GM23338 (cell line): ENCODE results near the gene MIEF2. TPM values are rescaled to one million over a fixed set of nuclear protein-coding genes. Genes with fewer than 3 reads are reported as not detected.

Experiments
- ATAC-seq: fragments of 200-7000 bp; cut with Tn5 transposase; 3 replicates; pipeline ENCODE4 v1.9.1; 2020
- DNase-seq: peaks from one replicate; pipeline ENCODE4 v3.0.0-alpha.2; 2015; ENCODE audit warnings: low spot score
- H2AFZ ChIP-seq: fragments of 200-600 bp; sonication (generic); 2 replicates; pipeline ENCODE4 v1.8.0; 2016; ENCODE audit warnings: antibody characterized with exemption, mild to moderate bottlenecking, moderate library complexity
- H3F3A ChIP-seq: fragments of 200-600 bp; sonication (generic); replicated peaks from 2 replicates; pipeline ENCODE4 v1.8.0; 2017; ENCODE audit warnings: antibody characterized with exemption, mixed run types, low read depth
- H3K27ac ChIP-seq: fragments of 200-600 bp; sonication (generic); 2 replicates; pipeline ENCODE4 v1.6.1; 2016; ENCODE audit warnings: low read depth
- H3K27me3 ChIP-seq: fragments of 200-600 bp; sonication (generic); 2 replicates; pipeline ENCODE4 v1.8.0; 2016; ENCODE audit warnings: mild to moderate bottlenecking, mixed run types, moderate library complexity; ENCODE audit not compliant: insufficient read depth
- H3K36me3 ChIP-seq: fragments of 200-600 bp; sonication (generic); 2 replicates; pipeline ENCODE4 v1.8.0; 2016; ENCODE audit warnings: mild to moderate bottlenecking; ENCODE audit not compliant: insufficient read depth
- H3K4me1 ChIP-seq: fragments of 200-600 bp; sonication (generic); 2 replicates; pipeline ENCODE4 v1.8.0; 2016; ENCODE audit warnings: mild to moderate bottlenecking, moderate library complexity; ENCODE audit not compliant: insufficient read depth
- H3K4me2 ChIP-seq: fragments of 200-600 bp; sonication (generic); 2 replicates; pipeline ENCODE4 v1.7.1; 2017; ENCODE audit warnings: mixed run types
- H3K4me3 ChIP-seq: fragments of 200-600 bp; sonication (generic); 2 replicates; pipeline ENCODE4 v1.6.1; 2016; ENCODE audit warnings: mixed run types
- H3K79me2 ChIP-seq: fragments of 200-600 bp; sonication (generic); replicated peaks from 2 replicates; pipeline ENCODE4 v1.8.0; 2017; ENCODE audit warnings: mild to moderate bottlenecking; ENCODE audit not compliant: insufficient read depth
- H3K9me2 ChIP-seq: fragments of 200-600 bp; sonication (generic); 2 replicates; pipeline ENCODE4 v1.8.0; 2017; ENCODE audit not compliant: insufficient read depth
- H4K20me1 ChIP-seq: fragments of 200-600 bp; sonication (generic); replicated peaks from 2 replicates; pipeline ENCODE4 v1.8.0; 2017; ENCODE audit warnings: mild to moderate bottlenecking; ENCODE audit not compliant: insufficient read depth
- H3K27ac Mint-ChIP-seq: 2 replicates; pipeline ENCODE4 v1.8.0; 2020; ENCODE audit warnings: inconsistent platforms, mild to moderate bottlenecking, moderate library complexity, mixed read lengths
- H3K27me3 Mint-ChIP-seq: 3 replicates; pipeline ENCODE4 v1.8.0; 2022; ENCODE audit warnings: low read depth, mild to moderate bottlenecking, moderate library complexity, mixed read lengths, inconsistent platforms; ENCODE audit not compliant: insufficient read depth, poor library complexity
- H3K36me3 Mint-ChIP-seq: 3 replicates; pipeline ENCODE4 v1.8.0; 2021; ENCODE audit warnings: low read depth, mild to moderate bottlenecking, inconsistent platforms, moderate library complexity, mixed read lengths
- H3K4me1 Mint-ChIP-seq: 3 replicates; pipeline ENCODE4 v1.8.0; 2020; ENCODE audit warnings: mild to moderate bottlenecking, inconsistent platforms, mixed read lengths
- H3K4me3 Mint-ChIP-seq: 3 replicates; pipeline ENCODE4 v1.8.0; 2021; ENCODE audit warnings: moderate library complexity, mild to moderate bottlenecking, inconsistent platforms, mixed read lengths
- H3K9me3 Mint-ChIP-seq: 3 replicates; pipeline ENCODE4 v1.8.0; 2020; ENCODE audit warnings: moderate library complexity, mild to moderate bottlenecking, inconsistent platforms, mixed read lengths
- CTCF ChIP-seq, 2 experiments: fragments of 200-600 bp in 1 of 2; sonication (generic) in 1 of 2; conservative IDR thresholded peaks; 2 replicates each; pipeline versions ENCODE4 v1.5.1 to v1.6.1; 2016 to 2017; ENCODE audit warnings: antibody characterized with exemption in 2 of 2, low read depth in 2 of 2, mild to moderate bottlenecking in 2 of 2, moderate library complexity in 1 of 2
- ETS1 ChIP-seq: IDR thresholded peaks from 2 replicates; pipeline ENCODE4 v1.6.1; 2016; ENCODE audit warnings: antibody characterized with exemption
- EZH2 ChIP-seq: fragments of 200-600 bp; sonication (generic); IDR thresholded peaks from one replicate; pipeline ENCODE4 v1.8.0; 2017; ENCODE audit warnings: antibody characterized with exemption, mild to moderate bottlenecking, low read depth; ENCODE audit not compliant: unreplicated experiment
- JUNB ChIP-seq: IDR thresholded peaks from one replicate; pipeline ENCODE4 v1.6.1; 2016; ENCODE audit warnings: antibody characterized with exemption; ENCODE audit not compliant: unreplicated experiment
- NANOG ChIP-seq: IDR thresholded peaks from 2 replicates; pipeline ENCODE4 v1.6.1; 2016; ENCODE audit warnings: antibody characterized with exemption, borderline replicate concordance
- POLR2AphosphoS5 ChIP-seq: IDR thresholded peaks from 2 replicates; pipeline ENCODE4 v1.6.1; 2016; ENCODE audit warnings: antibody characterized with exemption, low read depth
- REST ChIP-seq: IDR thresholded peaks from one replicate; pipeline ENCODE4 v1.6.1; 2018; ENCODE audit warnings: antibody characterized with exemption; ENCODE audit not compliant: unreplicated experiment
- STAT1 ChIP-seq: IDR thresholded peaks from one replicate; pipeline ENCODE4 v1.6.1; 2016; ENCODE audit warnings: antibody characterized with exemption; ENCODE audit not compliant: unreplicated experiment
- ZNF114 ChIP-seq: fragments of 250-450 bp; sonication (Bioruptor Pico); IDR thresholded peaks from 2 replicates; pipeline ENCODE4 v1.5.0; 2020; ENCODE audit warnings: mild to moderate bottlenecking, moderate library complexity
- ZNF331 ChIP-seq: fragments of 250-450 bp; sonication (Bioruptor Pico); IDR thresholded peaks from 2 replicates; pipeline ENCODE4 v1.5.0; 2020; ENCODE audit warnings: low read depth, mild to moderate bottlenecking, moderate library complexity
- polyA plus RNA-seq: library from polyadenylated mRNA; unstranded; fragments of >200 nt; fragmentation: Nextera tagmentation; extraction: Ambion mirVana; gene quantifications from 2 replicates; pipeline ENCODE4 v1.2.1, GENCODE V29; 2016
- total RNA-seq: library from RNA; depleted of rRNA; stranded (reverse); fragments of >200 nt; shearing (Covaris generic); gene quantifications from 2 replicates; pipeline ENCODE4 v1.2.3, GENCODE V29; 2014

Gene MIEF2
- total and polyA plus RNA-seq, 2 experiments from 2014 or later, result 8.2 to 26.5 TPM

DNA sequence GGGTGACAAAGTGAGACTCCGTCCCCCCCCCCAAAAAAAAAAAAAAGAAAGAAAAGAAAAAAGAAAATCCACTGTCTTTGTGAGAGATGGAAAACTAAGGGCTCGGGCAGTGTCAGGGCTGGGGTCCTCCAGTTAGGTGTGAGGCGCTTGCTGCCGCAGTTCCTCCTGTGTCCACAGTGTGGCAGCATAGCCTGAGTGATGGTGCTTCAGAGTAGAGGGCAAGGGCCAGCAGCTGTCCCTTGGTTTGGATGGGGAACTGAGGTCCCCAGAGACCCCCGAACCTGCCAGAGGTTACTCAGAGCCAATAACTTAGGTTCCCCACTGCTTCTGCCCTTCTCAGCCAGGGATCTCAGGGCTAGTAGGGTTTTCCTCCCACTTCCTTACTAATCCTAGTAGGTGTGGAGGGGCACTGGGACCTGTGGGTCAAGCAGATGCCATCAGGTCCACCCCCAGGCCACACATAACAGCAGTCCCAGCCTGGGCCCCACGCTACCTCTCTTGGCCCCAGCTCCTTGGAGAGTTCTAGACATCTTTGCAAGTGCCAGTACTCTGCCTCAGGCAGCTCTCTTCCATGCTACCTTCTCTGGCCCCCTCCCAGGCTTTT lies 42.9 kb upstream of the MIEF2 start:
- Mint-ChIP-seq H3K4me3 (no peak overlapping the region), H3K27ac (no peak overlapping the region), H3K4me1 (peaks cover 8% of the 10 kb centered on the region), H3K9me3 (no peaks in the 10 kb centered on the region), H3K27me3 (peaks cover 6% of the 10 kb centered on the region), H3K36me3 (no peaks in the 10 kb centered on the region)
- H3K4me2 ChIP-seq, result no peak overlapping the region
- H3K4me3 ChIP-seq, result no peak overlapping the region
- H2AFZ ChIP-seq, result no peak overlapping the region
- no peaks in the 10 kb centered on the region for H3K9me2 ChIP-seq
- peak; percentile 98 for ATAC-seq
- H3K4me1 ChIP-seq, result no peaks in the 10 kb centered on the region
- DNase-seq, result peak; percentile 86
- no peaks in the 10 kb centered on the region for H4K20me1 ChIP-seq
- 0 out of 2 replicates have a peak, but pooled peaks cover 5% of the 10 kb centered on the region for H3F3A ChIP-seq
- no peaks in the 10 kb centered on the region for H3K36me3 ChIP-seq
- no peak overlapping the region for H3K27ac ChIP-seq
- no peaks in the 10 kb centered on the region for H3K27me3 ChIP-seq
- no peak for TF ChIP-seq STAT1
- peak; percentile 94 to 97 for TF ChIP-seq CTCF (conservative IDR thresholded peaks at IDR 0.05; ENCODE audit: low read depth in 2 of 2)
- no peaks in the 10 kb centered on the region for H3K79me2 ChIP-seq

DNA sequence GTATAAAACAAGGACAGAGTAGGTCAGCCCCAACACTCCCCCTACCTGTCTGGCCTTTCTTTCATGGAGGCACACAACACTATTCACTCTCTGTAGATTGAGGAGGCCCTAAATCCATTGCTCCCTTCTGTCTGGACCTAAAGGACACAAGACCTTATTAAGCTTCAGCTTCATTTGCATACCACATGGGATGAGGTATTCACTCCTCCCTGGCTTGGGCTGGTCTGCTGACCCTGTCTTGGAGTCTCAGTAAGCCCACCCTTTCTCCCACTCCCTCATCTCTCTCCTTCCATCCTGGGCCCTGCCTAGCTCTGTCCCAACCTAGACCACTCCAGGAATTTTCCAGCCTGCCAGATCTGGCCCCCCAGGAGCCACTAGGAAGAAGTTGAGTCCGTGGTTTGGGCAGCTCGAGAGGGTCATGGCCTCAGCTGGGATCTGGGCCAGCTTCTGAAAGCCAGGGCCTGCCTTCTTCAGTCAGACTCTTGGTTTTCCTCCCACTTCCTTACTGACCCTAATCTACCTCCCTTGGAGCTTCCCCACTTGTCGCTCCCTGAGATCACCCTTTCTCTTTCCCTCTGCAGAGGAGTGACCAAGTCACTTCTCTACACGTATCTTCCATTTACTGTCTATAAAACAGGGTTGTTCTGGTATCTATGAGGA lies 41.6 kb upstream of the MIEF2 start:
- Histone ChIP-seq H3K9me2 (no peaks in the 10 kb centered on the region), H3K36me3 (no peaks in the 10 kb centered on the region), H3K27ac (no peak overlapping the region), H3K27me3 (no peaks in the 10 kb centered on the region), H3K4me1 (peaks cover 4% of the 10 kb centered on the region), H3K4me2 (no peak overlapping the region), H3F3A (0 out of 2 replicates have a peak, but pooled peaks cover 5% of the 10 kb centered on the region), H3K4me3 (no peak overlapping the region), H4K20me1 (no peaks in the 10 kb centered on the region), H2AFZ (no peak overlapping the region), H3K79me2 (no peaks in the 10 kb centered on the region)
- Mint-ChIP-seq H3K27me3 (peaks cover 6% of the 10 kb centered on the region), H3K36me3 (no peaks in the 10 kb centered on the region; the same call in 2 of the 3 replicates), H3K4me3 (no peak overlapping the region; the same call in 2 of the 3 replicates), H3K27ac (peak overlapping the region; percentile 53; the same call in 1 of the 2 replicates), H3K4me1 (peaks cover 8% of the 10 kb centered on the region), H3K9me3 (no peaks in the 10 kb centered on the region)
- peak; percentile 11 for DNase-seq
- no peak for ATAC-seq
- TF ChIP-seq ZNF331 (CRISPR knock-in tag) (no peak), CTCF (conservative IDR thresholded peaks at IDR 0.05; ENCODE audit: low read depth in 2 of 2) (no peak), POLR2AphosphoS5 (no peak), EZH2 (no peak), JUNB (no peak), ZNF114 (CRISPR knock-in tag) (no peak), ETS1 (no peak), NANOG (no peak), REST (no peak)
